DOHH2 (cell line): ENCODE results near the gene EPHA3.

Source experiments
- H3F3A ChIP-seq: fragments of 200-600 bp; sonication (generic), shearing (Covaris generic); 2 replicates; pipeline ENCODE4 v1.6.0; 2016; ENCODE audit warnings: antibody characterized with exemption, mild to moderate bottlenecking; ENCODE audit not compliant: control insufficient read depth, insufficient read depth
- H3K27ac ChIP-seq: fragments of 200-600 bp; sonication (generic); 2 replicates; pipeline ENCODE4 v1.5.1; 2014; ENCODE audit warnings: low read depth, mild to moderate bottlenecking, low read length, moderate library complexity
- H3K27me3 ChIP-seq: fragments of 200-600 bp; sonication (generic); 2 replicates; pipeline ENCODE4 v1.6.1; 2014; ENCODE audit warnings: mild to moderate bottlenecking, low read length, mixed read lengths; ENCODE audit not compliant: control insufficient read depth
- H3K36me3 ChIP-seq: fragments of 200-600 bp; sonication (generic); 2 replicates; pipeline ENCODE4 v1.6.1; 2014; ENCODE audit warnings: mild to moderate bottlenecking, low read length, moderate library complexity, mixed read lengths; ENCODE audit not compliant: control insufficient read depth
- H3K4me1 ChIP-seq: fragments of 200-600 bp; sonication (generic); 2 replicates; pipeline ENCODE4 v1.6.1; 2014; ENCODE audit warnings: mild to moderate bottlenecking, low read length, mixed read lengths; ENCODE audit not compliant: control insufficient read depth
- H3K4me2 ChIP-seq: fragments of 200-600 bp; sonication (generic); 2 replicates; pipeline ENCODE4 v1.6.0; 2014; ENCODE audit warnings: mild to moderate bottlenecking, low read length, moderate library complexity
- H3K4me3 ChIP-seq: fragments of 200-600 bp; sonication (generic); 2 replicates; pipeline ENCODE4 v1.5.1; 2014; ENCODE audit warnings: mild to moderate bottlenecking, low read length, mixed read lengths
- H3K79me2 ChIP-seq: fragments of 200-600 bp; sonication (generic); 2 replicates; pipeline ENCODE4 v1.6.1; 2014; ENCODE audit warnings: mild to moderate bottlenecking, low read length, mixed read lengths; ENCODE audit not compliant: control insufficient read depth
- H3K9me2 ChIP-seq: fragments of 200-600 bp; sonication (generic); replicated peaks from 2 replicates; pipeline ENCODE4 v1.6.1; 2014; ENCODE audit warnings: mild to moderate bottlenecking, low read length, mixed read lengths; ENCODE audit not compliant: control insufficient read depth
- H3K9me3 ChIP-seq: fragments of 200-600 bp; sonication (generic); 2 replicates; pipeline ENCODE4 v1.6.1; 2014; ENCODE audit warnings: antibody characterized with exemption, low read length, mixed read lengths; ENCODE audit not compliant: control insufficient read depth, insufficient read depth
- H4K20me1 ChIP-seq: fragments of 200-600 bp; sonication (generic); 2 replicates; pipeline ENCODE4 v1.6.0; 2014; ENCODE audit warnings: low read depth, mild to moderate bottlenecking, antibody characterized with exemption, low read length, moderate library complexity; ENCODE audit not compliant: control insufficient read depth, insufficient read depth
- EZH2phosphoT487 ChIP-seq: fragments of 200-600 bp; sonication (generic); IDR thresholded peaks from 2 replicates; pipeline ENCODE4 v1.6.1; 2017; ENCODE audit warnings: borderline replicate concordance, mild to moderate bottlenecking, antibody characterized with exemption, low read length, moderate library complexity, mixed read lengths
- TF ChIP-seq, protein P1 (sequence below): fragments of 200-600 bp; sonication (generic); IDR thresholded peaks from one replicate; pipeline ENCODE4 v1.5.1; 2014; ENCODE audit warnings: antibody characterized with exemption, mild to moderate bottlenecking, low read depth, low read length; ENCODE audit not compliant: poor library complexity, severe bottlenecking

The EPHA3 gene

DNA sequence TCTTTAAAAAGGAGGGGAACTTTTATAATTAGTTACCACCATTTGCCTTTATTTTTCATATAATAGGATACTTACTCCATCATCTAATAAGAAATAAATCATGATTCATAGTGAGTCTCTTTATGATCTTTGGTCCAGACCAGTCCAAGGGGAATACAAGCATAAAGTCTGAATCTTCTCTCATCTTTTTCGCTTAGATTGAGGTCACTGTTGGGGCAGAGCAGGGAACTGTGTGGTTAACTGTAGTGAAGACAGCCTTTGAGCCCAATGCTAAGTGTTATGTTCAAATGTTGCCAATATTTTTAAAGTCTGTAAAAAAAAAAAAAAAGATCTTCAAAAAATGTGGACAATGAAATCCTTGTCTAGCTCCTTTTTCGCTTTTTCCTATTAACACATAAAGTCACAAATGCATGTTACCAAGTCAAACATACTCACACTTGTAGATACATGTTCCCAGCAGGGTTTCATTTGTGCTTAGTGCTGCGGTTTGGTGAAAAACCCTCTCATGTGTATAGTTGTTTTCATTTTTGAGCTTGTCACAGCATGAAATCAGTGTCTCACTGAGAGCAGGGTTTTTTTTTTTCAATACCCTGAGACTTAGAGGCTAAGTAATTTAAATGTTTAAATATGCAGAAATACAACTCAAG, 72.1 kb downstream of the EPHA3 start:
- Histone ChIP-seq H3K4me1 (no peaks in the 10 kb centered on the region), H3F3A (no peaks in the 10 kb centered on the region), H3K9me2 (no peaks in the 10 kb centered on the region), H3K9me3 (no peaks in the 10 kb centered on the region), H3K4me2 (no peak overlapping the region), H3K27me3 (no peaks in the 10 kb centered on the region), H3K27ac (no peak overlapping the region), H4K20me1 (no peaks in the 10 kb centered on the region), H3K36me3 (no peaks in the 10 kb centered on the region), H3K79me2 (no peaks in the 10 kb centered on the region), H3K4me3 (no peak overlapping the region)
- TF ChIP-seq EZH2phosphoT487 = no peak
- TF ChIP-seq, protein P1, sequence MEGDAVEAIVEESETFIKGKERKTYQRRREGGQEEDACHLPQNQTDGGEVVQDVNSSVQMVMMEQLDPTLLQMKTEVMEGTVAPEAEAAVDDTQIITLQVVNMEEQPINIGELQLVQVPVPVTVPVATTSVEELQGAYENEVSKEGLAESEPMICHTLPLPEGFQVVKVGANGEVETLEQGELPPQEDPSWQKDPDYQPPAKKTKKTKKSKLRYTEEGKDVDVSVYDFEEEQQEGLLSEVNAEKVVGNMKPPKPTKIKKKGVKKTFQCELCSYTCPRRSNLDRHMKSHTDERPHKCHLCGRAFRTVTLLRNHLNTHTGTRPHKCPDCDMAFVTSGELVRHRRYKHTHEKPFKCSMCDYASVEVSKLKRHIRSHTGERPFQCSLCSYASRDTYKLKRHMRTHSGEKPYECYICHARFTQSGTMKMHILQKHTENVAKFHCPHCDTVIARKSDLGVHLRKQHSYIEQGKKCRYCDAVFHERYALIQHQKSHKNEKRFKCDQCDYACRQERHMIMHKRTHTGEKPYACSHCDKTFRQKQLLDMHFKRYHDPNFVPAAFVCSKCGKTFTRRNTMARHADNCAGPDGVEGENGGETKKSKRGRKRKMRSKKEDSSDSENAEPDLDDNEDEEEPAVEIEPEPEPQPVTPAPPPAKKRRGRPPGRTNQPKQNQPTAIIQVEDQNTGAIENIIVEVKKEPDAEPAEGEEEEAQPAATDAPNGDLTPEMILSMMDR = no peak

DNA sequence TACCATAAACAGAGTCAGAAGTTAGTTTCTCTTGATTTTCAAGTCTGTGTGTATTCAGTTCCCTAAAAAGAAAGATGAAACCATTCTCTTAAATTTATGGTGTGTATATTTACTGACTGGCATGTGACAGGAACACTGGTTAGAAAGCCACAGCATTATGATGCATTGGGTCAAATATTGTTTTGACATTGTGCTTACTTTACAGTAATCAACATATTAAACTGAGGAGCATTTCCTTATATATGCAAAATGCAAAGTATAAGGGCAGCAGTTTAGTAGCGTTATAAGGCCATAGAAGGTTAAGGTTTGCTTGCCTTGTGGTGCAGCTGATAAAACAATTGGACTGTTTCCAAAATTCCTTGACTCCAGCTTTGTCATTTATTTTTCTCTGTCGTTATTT, 72.9 kb downstream of the EPHA3 start:
- no peaks in the 10 kb centered on the region for H3K9me2 ChIP-seq
- H3K4me2 ChIP-seq = no peak overlapping the region
- H3K9me3 ChIP-seq = no peaks in the 10 kb centered on the region
- no peaks in the 10 kb centered on the region for H3K79me2 ChIP-seq
- H3K4me3 ChIP-seq = no peak overlapping the region
- TF ChIP-seq EZH2phosphoT487 = no peak
- H3F3A ChIP-seq = no peaks in the 10 kb centered on the region
- no peaks in the 10 kb centered on the region for H4K20me1 ChIP-seq
- H3K4me1 ChIP-seq = no peaks in the 10 kb centered on the region
- H3K27me3 ChIP-seq = no peaks in the 10 kb centered on the region
- no peak overlapping the region for H3K27ac ChIP-seq
- H3K36me3 ChIP-seq = no peaks in the 10 kb centered on the region

DNA sequence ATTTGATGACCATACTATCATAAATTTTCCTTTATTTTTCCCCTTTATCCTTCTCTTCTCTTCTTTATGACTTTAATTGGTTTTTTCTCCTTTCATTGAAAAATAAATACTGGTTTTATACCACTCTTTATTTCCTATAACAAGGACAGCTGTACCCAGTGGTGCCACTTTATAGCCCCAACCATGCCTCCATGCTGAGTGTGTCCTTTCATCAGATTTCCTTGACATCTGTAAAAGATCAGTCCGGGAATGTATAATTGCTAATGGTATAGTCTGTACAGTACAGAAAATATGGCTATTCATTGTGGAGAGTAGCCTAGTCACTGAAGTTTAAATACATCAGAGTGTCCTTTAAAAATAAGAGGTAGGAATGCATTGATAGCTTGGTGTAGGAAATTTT, 74.6 kb downstream of the EPHA3 start:
- no peaks in the 10 kb centered on the region for H3K79me2 ChIP-seq
- H3K36me3 ChIP-seq = no peaks in the 10 kb centered on the region
- no peak overlapping the region for H3K4me3 ChIP-seq
- TF ChIP-seq, protein P1 = no peak
- no peaks in the 10 kb centered on the region for H3K9me2 ChIP-seq
- H3K27me3 ChIP-seq = no peaks in the 10 kb centered on the region
- no peak overlapping the region for H3K4me2 ChIP-seq
- no peak overlapping the region for H3K27ac ChIP-seq
- H3K4me1 ChIP-seq = no peaks in the 10 kb centered on the region
- H3K9me3 ChIP-seq = no peaks in the 10 kb centered on the region
- H3F3A ChIP-seq = no peaks in the 10 kb centered on the region
- H4K20me1 ChIP-seq = no peaks in the 10 kb centered on the region

DNA sequence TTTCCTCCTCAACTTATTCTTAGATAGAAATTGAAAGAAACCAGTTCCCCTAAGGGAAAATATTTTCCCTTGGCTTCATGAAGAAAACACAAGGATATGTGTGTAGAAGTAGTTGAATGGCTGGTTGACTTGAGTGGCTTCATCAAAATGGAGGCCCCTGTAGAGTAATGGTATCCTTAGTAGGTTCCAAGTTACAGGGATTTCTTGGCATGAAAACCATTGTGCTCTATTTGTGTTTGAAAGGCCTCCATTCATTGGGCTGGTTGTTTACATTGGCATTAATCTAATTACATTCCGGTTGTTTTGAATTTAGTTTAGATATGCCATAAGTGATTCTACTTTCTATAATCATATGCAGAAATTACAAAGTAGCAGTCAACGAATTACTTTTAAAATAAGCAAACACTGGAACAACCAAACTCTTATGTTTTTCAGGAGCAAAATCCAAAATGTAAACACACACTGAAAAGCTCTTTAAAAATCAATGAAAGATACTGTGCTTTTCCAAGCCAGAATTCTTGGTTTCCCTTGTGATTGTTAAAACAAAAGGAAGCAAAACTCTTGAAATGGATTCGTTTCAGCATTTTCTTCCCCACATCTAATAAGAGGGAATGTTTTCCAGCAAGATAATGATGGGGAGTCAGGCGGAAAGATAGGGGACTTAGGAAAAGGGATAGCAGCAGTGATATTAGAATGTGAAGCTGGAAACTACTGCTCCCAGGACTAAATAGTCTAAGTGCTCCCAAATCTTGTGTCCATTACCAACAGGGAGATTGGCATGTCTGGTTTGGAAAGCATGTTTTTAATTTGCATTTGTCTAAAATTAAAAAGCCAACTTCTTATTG, 77.0 kb downstream of the EPHA3 start:
- H4K20me1 ChIP-seq = no peaks in the 10 kb centered on the region
- no peaks in the 10 kb centered on the region for H3F3A ChIP-seq
- H3K27me3 ChIP-seq = no peaks in the 10 kb centered on the region
- no peak overlapping the region for H3K4me3 ChIP-seq
- no peaks in the 10 kb centered on the region for H3K9me2 ChIP-seq
- H3K79me2 ChIP-seq = no peaks in the 10 kb centered on the region
- no peaks in the 10 kb centered on the region for H3K9me3 ChIP-seq
- H3K27ac ChIP-seq = no peak overlapping the region
- TF ChIP-seq EZH2phosphoT487 = no peak
- TF ChIP-seq, protein P1 = no peak
- H3K4me1 ChIP-seq = no peaks in the 10 kb centered on the region
- no peak overlapping the region for H3K4me2 ChIP-seq
- no peaks in the 10 kb centered on the region for H3K36me3 ChIP-seq
